Osteocyte (in vitro differentiated cells): ENCODE measurements around the gene SELENOI. TPM values are rescaled to one million over a fixed set of nuclear protein-coding genes. Genes with fewer than 3 reads are reported as not detected.

Source experiments
- DNase-seq: peaks from one replicate; pipeline ENCODE4 v3.0.0; 2021; ENCODE audit warnings: mixed read lengths; ENCODE audit not compliant: unreplicated experiment; ENCODE audit errors: extremely low spot score
- H3K27ac Mint-ChIP-seq: one replicate; pipeline ENCODE4 v1.8.0; 2021; ENCODE audit warnings: mild to moderate bottlenecking, mixed read lengths; ENCODE audit not compliant: unreplicated experiment
- H3K27me3 Mint-ChIP-seq: one replicate; pipeline ENCODE4 v1.8.0; 2021; ENCODE audit warnings: mixed read lengths; ENCODE audit not compliant: unreplicated experiment
- H3K36me3 Mint-ChIP-seq: one replicate; pipeline ENCODE4 v1.8.0; 2021; ENCODE audit warnings: mixed read lengths; ENCODE audit not compliant: unreplicated experiment
- H3K4me1 Mint-ChIP-seq: one replicate; pipeline ENCODE4 v1.8.0; 2021; ENCODE audit warnings: mixed read lengths; ENCODE audit not compliant: unreplicated experiment
- H3K4me3 Mint-ChIP-seq: one replicate; pipeline ENCODE4 v1.8.0; 2021; ENCODE audit warnings: mild to moderate bottlenecking, moderate library complexity, mixed read lengths; ENCODE audit not compliant: unreplicated experiment
- H3K9me3 Mint-ChIP-seq: one replicate; pipeline ENCODE4 v1.8.0; 2021; ENCODE audit warnings: mixed read lengths; ENCODE audit not compliant: unreplicated experiment
- CTCF ChIP-seq: fragments of 200-600 bp; sonication (generic); IDR thresholded peaks from 2 replicates; pipeline ENCODE4 v1.5.0; 2021; ENCODE audit warnings: antibody characterized with exemption, mild to moderate bottlenecking, moderate library complexity
- total RNA-seq: library from RNA; stranded (reverse); gene quantifications from 2 replicates; pipeline ENCODE4 v1.2.1, GENCODE V29; 2021

SELENOI gene
- total RNA-seq, 1 donor from 2014 or later, result 16.1 TPM

GRCh38 chr2:26309921-26310320 lies 36.0 kb upstream of the SELENOI start:
- no peak for DNase-seq
- Mint-ChIP-seq H3K9me3 (no peaks in the 10 kb centered on the region), H3K27me3 (peaks cover 3% of the 10 kb centered on the region), H3K36me3 (no peaks in the 10 kb centered on the region), H3K4me3 (no peak overlapping the region), H3K4me1 (no peaks in the 10 kb centered on the region), H3K27ac (no peak overlapping the region)
- TF ChIP-seq CTCF, result no peak

- no peak for TF ChIP-seq CTCF
- no peaks in the 10 kb centered on the region for H3K9me3 Mint-ChIP-seq
- no peak overlapping the region for H3K27ac Mint-ChIP-seq
- no peaks in the 10 kb centered on the region for H3K36me3 Mint-ChIP-seq
- no peak for DNase-seq
- H3K4me1 Mint-ChIP-seq, result no peaks in the 10 kb centered on the region
- peaks cover 18% of the 10 kb centered on the region for H3K27me3 Mint-ChIP-seq
- H3K4me3 Mint-ChIP-seq, result no peak overlapping the region
Observed at GRCh38 chr2:26312471-26312870, 33.5 kb upstream of the SELENOI start.

- Mint-ChIP-seq H3K4me1 (no peaks in the 10 kb centered on the region), H3K27me3 (peaks cover 26% of the 10 kb centered on the region), H3K36me3 (no peaks in the 10 kb centered on the region), H3K9me3 (no peaks in the 10 kb centered on the region), H3K27ac (no peak overlapping the region), H3K4me3 (no peak overlapping the region)
- TF ChIP-seq CTCF, result no peak
- no peak for DNase-seq
Observed at GRCh38 chr2:26313446-26313845, 32.5 kb upstream of the SELENOI start.

- no peak for TF ChIP-seq CTCF
- Mint-ChIP-seq H3K36me3 (no peaks in the 10 kb centered on the region), H3K27me3 (peaks cover 33% of the 10 kb centered on the region), H3K4me3 (no peak overlapping the region), H3K4me1 (no peaks in the 10 kb centered on the region), H3K27ac (no peak overlapping the region), H3K9me3 (no peaks in the 10 kb centered on the region)
- no peak for DNase-seq
Observed at GRCh38 chr2:26314243-26314642, 31.7 kb upstream of the SELENOI start.

- peak; percentile 35 for TF ChIP-seq CTCF
- no peak overlapping the region for H3K27ac Mint-ChIP-seq
Observed at GRCh38 chr2:26316041-26316440, 29.9 kb upstream of the SELENOI start.

More at GRCh38 chr2:26316041-26316440, 29.9 kb upstream of the SELENOI start:
- H3K27me3 Mint-ChIP-seq, result peaks cover 40% of the 10 kb centered on the region
- H3K4me3 Mint-ChIP-seq, result no peak overlapping the region
- no peak for DNase-seq
- no peaks in the 10 kb centered on the region for H3K9me3 Mint-ChIP-seq
- no peaks in the 10 kb centered on the region for H3K36me3 Mint-ChIP-seq
- no peaks in the 10 kb centered on the region for H3K4me1 Mint-ChIP-seq
